WERI-Rb-1 (cell line): ENCODE data around the gene ALOX5.
"Not testable (repeated sequence)": the region's sequence is repeated elsewhere in the genome, so short reads cannot be mapped to it uniquely, and the experiment has no call there.

Source experiments
- DNase-seq: peaks from one replicate; pipeline ENCODE4 v3.0.0-alpha.2; 2020
- H3K27ac ChIP-seq: fragments of 250-450 bp; sonication (Bioruptor Pico); 2 replicates; pipeline ENCODE4 v1.5.1; 2020; ENCODE audit warnings: mild to moderate bottlenecking, moderate library complexity
- H3K27me3 ChIP-seq: fragments of 250-450 bp; sonication (Bioruptor Pico); 2 replicates; pipeline ENCODE4 v1.5.1; 2021; ENCODE audit warnings: mild to moderate bottlenecking, low read depth, moderate library complexity; ENCODE audit not compliant: insufficient read depth, severe bottlenecking
- H3K36me3 ChIP-seq: fragments of 250-450 bp; sonication (Bioruptor Pico); 2 replicates; pipeline ENCODE4 v1.5.1; 2020; ENCODE audit warnings: mild to moderate bottlenecking, moderate library complexity
- H3K4me3 ChIP-seq: 2 replicates; pipeline ENCODE4 v1.5.1; 2011; ENCODE audit warnings: low read depth, mild to moderate bottlenecking, control low read depth, low read length
- H3K9me3 ChIP-seq: fragments of 250-450 bp; sonication (Bioruptor Pico); 2 replicates; pipeline ENCODE4 v1.5.1; 2021; ENCODE audit warnings: mild to moderate bottlenecking, moderate library complexity; ENCODE audit not compliant: severe bottlenecking
- TF ChIP-seq, protein P1 (sequence below): IDR thresholded peaks from 2 replicates; pipeline ENCODE4 v1.5.1; 2011; ENCODE audit warnings: low read depth, mild to moderate bottlenecking, control low read depth, inconsistent platforms, low read length

ALOX5 gene

DNA sequence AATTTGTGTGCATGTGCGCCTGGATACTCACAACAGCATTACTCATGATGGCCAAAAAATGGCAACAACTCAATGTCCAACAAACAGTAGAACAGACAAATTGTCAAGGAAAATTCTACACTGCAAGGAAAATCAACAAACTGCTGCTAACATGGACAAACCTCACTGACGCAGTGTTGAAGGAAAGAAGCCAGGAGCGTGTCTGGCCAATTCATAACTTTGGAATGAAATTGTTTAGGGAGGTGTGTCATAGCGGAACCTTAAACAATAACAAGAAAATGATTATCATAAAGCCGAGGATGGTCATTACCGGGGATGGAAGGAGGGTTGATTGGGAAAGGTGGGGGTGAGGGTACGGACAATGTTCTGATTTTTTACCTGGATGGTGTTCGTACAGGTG lies 29.1 kb downstream of the ALOX5 start:
- Histone ChIP-seq H3K27ac (no peak overlapping the region), H3K27me3 (no peaks in the 10 kb centered on the region), H3K4me3 (no peak overlapping the region), H3K36me3 (no peaks in the 10 kb centered on the region), H3K9me3 (no peaks in the 10 kb centered on the region)
- DNase-seq, result no peak
- TF ChIP-seq, protein P1, sequence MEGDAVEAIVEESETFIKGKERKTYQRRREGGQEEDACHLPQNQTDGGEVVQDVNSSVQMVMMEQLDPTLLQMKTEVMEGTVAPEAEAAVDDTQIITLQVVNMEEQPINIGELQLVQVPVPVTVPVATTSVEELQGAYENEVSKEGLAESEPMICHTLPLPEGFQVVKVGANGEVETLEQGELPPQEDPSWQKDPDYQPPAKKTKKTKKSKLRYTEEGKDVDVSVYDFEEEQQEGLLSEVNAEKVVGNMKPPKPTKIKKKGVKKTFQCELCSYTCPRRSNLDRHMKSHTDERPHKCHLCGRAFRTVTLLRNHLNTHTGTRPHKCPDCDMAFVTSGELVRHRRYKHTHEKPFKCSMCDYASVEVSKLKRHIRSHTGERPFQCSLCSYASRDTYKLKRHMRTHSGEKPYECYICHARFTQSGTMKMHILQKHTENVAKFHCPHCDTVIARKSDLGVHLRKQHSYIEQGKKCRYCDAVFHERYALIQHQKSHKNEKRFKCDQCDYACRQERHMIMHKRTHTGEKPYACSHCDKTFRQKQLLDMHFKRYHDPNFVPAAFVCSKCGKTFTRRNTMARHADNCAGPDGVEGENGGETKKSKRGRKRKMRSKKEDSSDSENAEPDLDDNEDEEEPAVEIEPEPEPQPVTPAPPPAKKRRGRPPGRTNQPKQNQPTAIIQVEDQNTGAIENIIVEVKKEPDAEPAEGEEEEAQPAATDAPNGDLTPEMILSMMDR, result no peak

GRCh38 chr10:45404087-45404769 lies 30.2 kb downstream of the ALOX5 start:
- H3K27me3 ChIP-seq, result no peaks in the 10 kb centered on the region
- TF ChIP-seq, protein P1, result no peak
- H3K27ac ChIP-seq, result no peak overlapping the region
- H3K9me3 ChIP-seq, result no peaks in the 10 kb centered on the region
- no peak for DNase-seq
- no peaks in the 10 kb centered on the region for H3K36me3 ChIP-seq
- H3K4me3 ChIP-seq, result no peak overlapping the region

GRCh38 chr10:45404770-45405120 lies 30.7 kb downstream of the ALOX5 start:
- H3K36me3 ChIP-seq, result no peaks in the 10 kb centered on the region

GRCh38 chr10:45407542-45407941 lies 33.5 kb downstream of the ALOX5 start:
- no peaks in the 10 kb centered on the region for H3K27me3 ChIP-seq
- TF ChIP-seq, protein P1, result no peak
- no peak for DNase-seq
- no peaks in the 10 kb centered on the region for H3K9me3 ChIP-seq
- no peak overlapping the region for H3K27ac ChIP-seq
- H3K36me3 ChIP-seq, result peaks cover 4% of the 10 kb centered on the region; the same call in 1 of the 2 replicates
- H3K4me3 ChIP-seq, result no peak overlapping the region

More at GRCh38 chr10:45404770-45405120, 30.7 kb downstream of the ALOX5 start:
- Histone ChIP-seq H3K27me3 (no peaks in the 10 kb centered on the region), H3K27ac (no peak overlapping the region), H3K4me3 (no peak overlapping the region), H3K9me3 (no peaks in the 10 kb centered on the region)
- DNase-seq, result no peak
- TF ChIP-seq, protein P1, result no peak

GRCh38 chr10:45408421-45409319 lies 34.7 kb downstream of the ALOX5 start:
- Histone ChIP-seq H3K9me3 (no peaks in the 10 kb centered on the region), H3K4me3 (no peak overlapping the region), H3K36me3 (peaks cover 5% of the 10 kb centered on the region; the same call in 1 of the 2 replicates), H3K27me3 (no peaks in the 10 kb centered on the region), H3K27ac (no peak overlapping the region)
- TF ChIP-seq, protein P1, result no peak
- no peak for DNase-seq

GRCh38 chr10:45409347-45409746 lies 35.3 kb downstream of the ALOX5 start:
- DNase-seq, H3K36me3 ChIP-seq, H3K27ac ChIP-seq, H3K9me3 ChIP-seq, H3K27me3 ChIP-seq, H3K4me3 ChIP-seq: not testable (repeated sequence)
